Ishikawa (cell line): ENCODE data around the gene NINJ1.
A peak's percentile ranks its signal among the peaks of the same experiment; 100 is the strongest.

Experiments
- CEBPB ChIP-seq: IDR thresholded peaks from 2 replicates; pipeline ENCODE4 v1.6.1; 2012
- CREB1 ChIP-seq: IDR thresholded peaks from 2 replicates; pipeline ENCODE4 v1.6.1; 2012; ENCODE audit warnings: low read depth
- EGR1 ChIP-seq: IDR thresholded peaks from 2 replicates; pipeline ENCODE4 v1.6.1; 2012
- FOXM1 ChIP-seq: IDR thresholded peaks from 2 replicates; pipeline ENCODE4 v1.6.1; 2012; ENCODE audit warnings: low read depth, borderline replicate concordance
- NFIC ChIP-seq: IDR thresholded peaks from 2 replicates; pipeline ENCODE4 v1.6.1; 2012
- RAD21 ChIP-seq: IDR thresholded peaks from 2 replicates; pipeline ENCODE4 v1.6.1; 2012; ENCODE audit warnings: low read depth
- TAF1 ChIP-seq: IDR thresholded peaks from 2 replicates; pipeline ENCODE4 v1.6.1; 2012; ENCODE audit warnings: low read depth, mild to moderate bottlenecking
- TCF12 ChIP-seq: IDR thresholded peaks from 2 replicates; pipeline ENCODE4 v1.6.1; 2012; ENCODE audit warnings: low read depth
- TEAD4 ChIP-seq: IDR thresholded peaks from 2 replicates; pipeline ENCODE4 v1.6.1; 2012
- YY1 ChIP-seq: IDR thresholded peaks from 2 replicates; pipeline ENCODE4 v1.6.1; 2012; ENCODE audit warnings: low read depth
- ZBTB7A ChIP-seq: IDR thresholded peaks from 2 replicates; pipeline ENCODE4 v1.6.1; 2012; ENCODE audit warnings: low read depth
- TF ChIP-seq, protein P1 (sequence below): IDR thresholded peaks from 2 replicates; pipeline ENCODE4 v1.6.1; 2012
- TF ChIP-seq, protein P2 (sequence below): IDR thresholded peaks from 2 replicates; pipeline ENCODE4 v1.6.1; 2012; ENCODE audit warnings: low read depth, mild to moderate bottlenecking
- TF ChIP-seq, protein P3 (sequence below): IDR thresholded peaks from 2 replicates; pipeline ENCODE4 v1.6.1; 2012

Gene NINJ1

DNA sequence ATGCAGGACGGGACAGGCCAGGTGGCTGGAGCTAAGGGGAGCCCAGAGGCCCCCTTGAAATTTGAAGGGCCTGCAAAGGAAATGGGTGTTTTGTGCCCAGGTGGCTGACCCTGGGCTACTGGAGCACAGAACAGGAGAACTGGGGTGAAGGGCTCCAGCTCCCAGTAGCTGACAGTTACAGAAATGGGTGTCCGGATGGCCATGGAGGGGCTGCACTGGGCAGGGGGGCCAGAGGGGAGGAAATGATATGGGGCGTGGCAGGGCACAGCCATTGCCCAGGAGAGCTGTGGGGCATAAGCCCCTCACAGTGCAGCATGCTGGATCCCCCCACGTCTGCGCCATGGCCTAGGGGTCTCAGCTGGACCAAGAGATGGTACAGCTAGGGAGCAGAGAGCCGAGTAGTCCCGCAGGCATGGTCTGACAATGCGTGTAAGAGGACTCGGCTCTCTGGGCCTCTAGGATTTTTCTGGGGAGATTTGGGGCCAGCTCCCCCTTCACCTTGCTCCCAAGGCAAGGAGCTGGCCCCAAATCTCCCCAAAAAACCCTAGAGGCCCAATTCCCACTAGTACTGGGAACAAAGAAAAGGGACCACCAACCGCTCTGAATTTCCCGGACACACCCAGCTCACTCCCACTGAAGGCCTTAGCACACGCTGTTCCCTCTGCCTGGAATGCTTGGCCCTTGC is 45.9 kb downstream of the NINJ1 start:
- TF ChIP-seq TAF1 (no peak), NFIC (no peak), CEBPB (no peak), RAD21 (no peak)
- TF ChIP-seq, protein P1, sequence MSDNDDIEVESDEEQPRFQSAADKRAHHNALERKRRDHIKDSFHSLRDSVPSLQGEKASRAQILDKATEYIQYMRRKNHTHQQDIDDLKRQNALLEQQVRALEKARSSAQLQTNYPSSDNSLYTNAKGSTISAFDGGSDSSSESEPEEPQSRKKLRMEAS, result no peak
- TF ChIP-seq, protein P2, sequence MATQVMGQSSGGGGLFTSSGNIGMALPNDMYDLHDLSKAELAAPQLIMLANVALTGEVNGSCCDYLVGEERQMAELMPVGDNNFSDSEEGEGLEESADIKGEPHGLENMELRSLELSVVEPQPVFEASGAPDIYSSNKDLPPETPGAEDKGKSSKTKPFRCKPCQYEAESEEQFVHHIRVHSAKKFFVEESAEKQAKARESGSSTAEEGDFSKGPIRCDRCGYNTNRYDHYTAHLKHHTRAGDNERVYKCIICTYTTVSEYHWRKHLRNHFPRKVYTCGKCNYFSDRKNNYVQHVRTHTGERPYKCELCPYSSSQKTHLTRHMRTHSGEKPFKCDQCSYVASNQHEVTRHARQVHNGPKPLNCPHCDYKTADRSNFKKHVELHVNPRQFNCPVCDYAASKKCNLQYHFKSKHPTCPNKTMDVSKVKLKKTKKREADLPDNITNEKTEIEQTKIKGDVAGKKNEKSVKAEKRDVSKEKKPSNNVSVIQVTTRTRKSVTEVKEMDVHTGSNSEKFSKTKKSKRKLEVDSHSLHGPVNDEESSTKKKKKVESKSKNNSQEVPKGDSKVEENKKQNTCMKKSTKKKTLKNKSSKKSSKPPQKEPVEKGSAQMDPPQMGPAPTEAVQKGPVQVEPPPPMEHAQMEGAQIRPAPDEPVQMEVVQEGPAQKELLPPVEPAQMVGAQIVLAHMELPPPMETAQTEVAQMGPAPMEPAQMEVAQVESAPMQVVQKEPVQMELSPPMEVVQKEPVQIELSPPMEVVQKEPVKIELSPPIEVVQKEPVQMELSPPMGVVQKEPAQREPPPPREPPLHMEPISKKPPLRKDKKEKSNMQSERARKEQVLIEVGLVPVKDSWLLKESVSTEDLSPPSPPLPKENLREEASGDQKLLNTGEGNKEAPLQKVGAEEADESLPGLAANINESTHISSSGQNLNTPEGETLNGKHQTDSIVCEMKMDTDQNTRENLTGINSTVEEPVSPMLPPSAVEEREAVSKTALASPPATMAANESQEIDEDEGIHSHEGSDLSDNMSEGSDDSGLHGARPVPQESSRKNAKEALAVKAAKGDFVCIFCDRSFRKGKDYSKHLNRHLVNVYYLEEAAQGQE, result no peak

DNA sequence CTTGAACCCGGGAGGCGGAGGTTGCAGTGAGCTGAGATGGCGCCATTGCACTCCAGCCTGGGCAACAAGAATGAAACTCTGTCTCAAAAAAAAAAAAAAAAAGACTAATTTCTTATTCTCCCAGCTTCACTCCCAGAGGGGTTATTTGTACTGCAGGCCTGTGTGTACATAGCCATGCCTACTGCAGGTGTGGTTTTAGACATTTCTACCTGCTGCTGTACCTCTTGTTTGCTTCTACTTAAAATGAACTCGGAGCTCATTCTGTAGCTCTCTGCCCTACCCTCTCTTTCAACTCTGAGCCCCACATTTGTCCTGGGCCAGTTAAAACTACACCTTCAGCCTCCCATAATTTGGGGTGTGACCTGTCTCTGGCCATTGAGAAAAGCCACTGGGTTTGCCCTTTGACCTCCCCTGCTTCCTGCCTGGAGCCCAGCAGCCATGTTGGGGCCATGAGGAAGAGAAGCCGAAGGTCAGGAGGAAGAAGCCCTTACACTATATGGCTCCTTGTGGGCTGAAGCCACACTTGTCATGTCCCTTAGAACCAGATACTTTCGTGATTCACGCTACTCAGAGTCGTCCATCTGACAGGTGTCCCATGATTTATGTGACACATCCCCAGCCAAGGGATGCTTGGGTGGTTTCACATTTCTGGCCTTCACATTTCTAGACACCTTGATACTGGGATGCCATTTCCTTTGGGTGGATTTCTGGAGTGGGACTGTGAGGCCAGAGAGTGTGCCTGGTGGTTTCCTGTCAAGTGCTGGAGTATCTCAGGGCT is 47.4 kb downstream of the NINJ1 start:
- no peak for TF ChIP-seq CREB1
- TF ChIP-seq RAD21, result no peak
- TF ChIP-seq NFIC, result no peak
- TF ChIP-seq, protein P2, result no peak
- TF ChIP-seq CEBPB, result no peak
- TF ChIP-seq TCF12, result no peak
- TF ChIP-seq, protein P3, sequence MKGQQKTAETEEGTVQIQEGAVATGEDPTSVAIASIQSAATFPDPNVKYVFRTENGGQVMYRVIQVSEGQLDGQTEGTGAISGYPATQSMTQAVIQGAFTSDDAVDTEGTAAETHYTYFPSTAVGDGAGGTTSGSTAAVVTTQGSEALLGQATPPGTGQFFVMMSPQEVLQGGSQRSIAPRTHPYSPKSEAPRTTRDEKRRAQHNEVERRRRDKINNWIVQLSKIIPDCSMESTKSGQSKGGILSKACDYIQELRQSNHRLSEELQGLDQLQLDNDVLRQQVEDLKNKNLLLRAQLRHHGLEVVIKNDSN, result no peak
- TF ChIP-seq, protein P1, result no peak
- no peak for TF ChIP-seq TAF1
- no peak for TF ChIP-seq YY1
- TF ChIP-seq FOXM1, result no peak
- TF ChIP-seq ZBTB7A, result no peak
- no peak for TF ChIP-seq TEAD4

DNA sequence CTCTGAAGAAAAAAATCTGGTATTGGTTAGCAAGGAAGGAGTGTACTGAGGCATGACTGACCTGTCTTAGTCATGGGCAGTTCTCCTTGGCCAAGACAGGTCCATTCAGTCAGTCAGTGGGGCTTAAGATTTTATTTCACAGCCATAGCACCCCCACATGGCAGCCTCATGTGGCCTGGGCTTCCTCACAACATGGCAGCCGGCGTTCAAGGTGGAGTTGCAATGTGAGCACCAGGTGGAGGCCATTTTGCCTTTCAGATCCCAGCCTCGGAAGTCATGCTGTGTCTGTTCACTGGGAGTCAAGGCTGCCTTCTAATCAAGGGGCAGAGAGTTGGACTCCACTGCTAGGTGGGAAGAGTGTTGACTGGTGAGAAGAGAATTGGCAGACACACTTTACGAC is 48.4 kb downstream of the NINJ1 start:
- no peak for TF ChIP-seq FOXM1
- peak; percentile 71 for TF ChIP-seq YY1

DNA sequence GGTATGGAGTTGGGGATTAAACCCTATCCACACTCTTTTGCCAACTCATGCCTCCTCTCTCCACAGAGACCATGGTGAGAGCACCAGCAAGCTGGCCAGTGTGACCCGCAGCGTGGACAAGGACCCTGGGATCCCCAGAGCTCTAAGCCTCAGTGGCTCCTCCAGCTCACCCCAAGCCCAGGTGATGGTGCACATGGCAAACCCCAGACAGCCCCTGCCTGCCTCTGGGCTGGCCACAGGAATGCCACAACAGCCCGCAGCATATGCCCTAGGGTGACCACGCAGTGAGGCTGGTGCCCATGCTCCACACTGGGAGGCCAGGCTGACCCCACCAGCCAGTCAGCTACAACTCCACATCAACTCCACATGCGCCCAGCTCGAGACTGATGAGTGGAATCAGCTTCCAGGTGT is 49.6 kb downstream of the NINJ1 start:
- TF ChIP-seq TEAD4 (no peak), RAD21 (no peak), TAF1 (no peak), YY1 (no peak), CEBPB (no peak), NFIC (no peak), FOXM1 (no peak), ZBTB7A (no peak), EGR1 (no peak)
- TF ChIP-seq, protein P3, result no peak
- TF ChIP-seq, protein P2, result no peak
